WTC11 (cell line): ENCODE results near the gene CCT6A.

Experiments used
- CREM ChIP-seq: sonication (generic); formaldehyde crosslinking; IDR thresholded peaks from 2 replicates; pipeline ENCODE4 v1.8.1; 2022; ENCODE audit warnings: mild to moderate bottlenecking, missing genetic modification reagents, moderate library complexity
- CTCF ChIP-seq: fragments of 200-600 bp; IDR thresholded peaks from 2 replicates; pipeline ENCODE4 v1.8.0; 2022; ENCODE audit warnings: antibody characterized with exemption
- GTF2I ChIP-seq: fragments of 250-450 bp; sonication (Bioruptor Pico); conservative IDR thresholded peaks from 2 replicates; pipeline ENCODE4 v1.4.0; 2021; ENCODE audit warnings: mild to moderate bottlenecking
- IRF2 ChIP-seq: sonication (generic); formaldehyde crosslinking; IDR thresholded peaks from 2 replicates; pipeline ENCODE4 v1.8.0; 2022; ENCODE audit warnings: low read depth, missing genetic modification reagents, borderline replicate concordance
- MAX ChIP-seq: sonication (generic); formaldehyde crosslinking; IDR thresholded peaks from 2 replicates; pipeline ENCODE4 v1.8.0; 2022; ENCODE audit warnings: mild to moderate bottlenecking, missing genetic modification reagents
- MYBL2 ChIP-seq: sonication (generic); formaldehyde crosslinking; IDR thresholded peaks from 2 replicates; pipeline ENCODE4 v1.8.1; 2023; ENCODE audit warnings: mild to moderate bottlenecking, moderate library complexity, missing genetic modification reagents
- PREB ChIP-seq: sonication (generic); formaldehyde crosslinking; IDR thresholded peaks from 2 replicates; pipeline ENCODE4 v1.8.1; 2022; ENCODE audit warnings: mild to moderate bottlenecking, missing genetic modification reagents, moderate library complexity, borderline replicate concordance
- TEAD1 ChIP-seq: sonication (generic); formaldehyde crosslinking; IDR thresholded peaks from 2 replicates; pipeline ENCODE4 v1.8.0; 2022; ENCODE audit warnings: mild to moderate bottlenecking, missing genetic modification reagents
- USF1 ChIP-seq: sonication (generic); formaldehyde crosslinking; IDR thresholded peaks from 2 replicates; pipeline ENCODE4 v1.8.0; 2022; ENCODE audit warnings: mild to moderate bottlenecking, missing genetic modification reagents
- ZBTB43 ChIP-seq: sonication (generic); formaldehyde crosslinking; IDR thresholded peaks from 2 replicates; pipeline ENCODE4 v1.8.1; 2023; ENCODE audit warnings: mild to moderate bottlenecking, missing genetic modification reagents
- ZNF317 ChIP-seq: sonication (generic); formaldehyde crosslinking; IDR thresholded peaks from 2 replicates; pipeline ENCODE4 v1.8.1; 2023; ENCODE audit warnings: low read depth, mild to moderate bottlenecking, moderate library complexity, missing genetic modification reagents, borderline replicate concordance
- ZNF512 ChIP-seq: sonication (generic); formaldehyde crosslinking; IDR thresholded peaks from 2 replicates; pipeline ENCODE4 v1.8.1; 2022; ENCODE audit warnings: missing genetic modification reagents, borderline replicate concordance

- TF ChIP-seq ZBTB43 (CRISPR knock-in tag) (no peak), CTCF (no peak), TEAD1 (CRISPR knock-in tag) (no peak), MAX (no peak), PREB (no peak), CREM (no peak), USF1 (no peak), ZNF317 (CRISPR knock-in tag) (no peak), ZNF512 (no peak), MYBL2 (CRISPR knock-in tag) (no peak), IRF2 (CRISPR knock-in tag) (no peak), GTF2I (no peak)
Observed at GRCh38 chr7:56079450-56080185, 28.1 kb downstream of the CCT6A start.
